HEK293T (cell line): ENCODE measurements around the gene KIAA0408.

ENCODE experiments used
- BHLHE40 ChIP-seq: fragments of 450-650 bp; IDR thresholded peaks from 2 replicates; pipeline ENCODE4 v1.6.1; 2016; ENCODE audit warnings: mild to moderate bottlenecking, moderate library complexity, borderline replicate concordance
- ELF4 ChIP-seq: fragments of 450-650 bp; IDR thresholded peaks from 2 replicates; pipeline ENCODE4 v1.6.1; 2017; ENCODE audit warnings: antibody characterized with exemption
- FOXM1 ChIP-seq: fragments of 450-650 bp; IDR thresholded peaks from 2 replicates; pipeline ENCODE4 v1.6.1; 2017; ENCODE audit warnings: mild to moderate bottlenecking, borderline replicate concordance
- LEF1 ChIP-seq: fragments of 450-650 bp; IDR thresholded peaks from 2 replicates; pipeline ENCODE4 v1.6.1; 2017; ENCODE audit warnings: mild to moderate bottlenecking, borderline replicate concordance
- SP1 ChIP-seq: fragments of 450-650 bp; IDR thresholded peaks from 2 replicates; pipeline ENCODE4 v1.6.1; 2017

DNA sequence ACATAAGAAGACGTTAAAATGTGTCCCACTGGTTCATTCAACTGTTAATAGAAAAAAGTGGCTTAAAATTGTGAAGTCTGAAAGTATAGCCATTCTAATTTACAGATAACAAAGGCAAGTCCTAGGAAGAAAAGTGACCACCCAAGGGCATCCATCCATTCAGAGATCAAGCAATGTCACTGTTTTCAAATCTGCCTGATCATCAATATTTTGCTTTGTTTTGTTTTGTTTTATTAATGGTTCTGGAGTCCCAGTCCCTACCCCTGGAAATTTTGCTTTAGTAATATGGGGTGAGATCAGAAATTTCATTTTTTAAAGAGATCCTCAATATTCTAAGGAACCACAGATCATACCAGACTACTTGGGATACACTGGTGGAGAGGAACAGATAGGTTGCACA lies 17.3 kb downstream of the KIAA0408 start:
- TF ChIP-seq SP1 (no peak), BHLHE40 (no peak), FOXM1 (no peak), ELF4 (no peak), LEF1 (no peak)
